ENCODE measurements around the gene UCP3. TPM values are rescaled to one million over a fixed set of nuclear protein-coding genes. Genes with fewer than 3 reads are reported as not detected.

UCP3 gene
- total and polyA plus RNA-seq, 2 of the 8 experiments (the other 6 are each of a cell fraction or from before 2014, with no cell fraction given) = 0.85 to 1.3 TPM

- TF ChIP-seq SUZ12 (IDR thresholded peaks at IDR 0.05; ENCODE audit: low read length) (no peak), CBX5 (IDR thresholded peaks at IDR 0.05; ENCODE audit: low read depth, low read length) (no peak)
Measured at GRCh38 chr11:74044538-74044937, 35.7 kb upstream of the UCP3 start (continued).

Data from H1 (cell line).